ENCODE results near the gene GARIN5B.

Gene GARIN5B

GRCh38 chr19:55352040-55352439, 11.0 kb downstream of the GARIN5B start:
- Histone ChIP-seq H3K9ac (no peak overlapping the region), H2AFZ (no peak overlapping the region), H3K36me3 (ENCODE audit: control insufficient read depth, insufficient read depth, low read length) (no peaks in the 10 kb centered on the region), H3K4me1 (no peaks in the 10 kb centered on the region), H3K27me3 (ENCODE audit: control insufficient read depth, insufficient read depth, low read length) (no peaks in the 10 kb centered on the region), H3K4me3 (ENCODE audit: low read depth, low read length) (no peak overlapping the region), H3K9me3 (ENCODE audit: control insufficient read depth, low read length) (no peaks in the 10 kb centered on the region), H3K4me2 (ENCODE audit: low read length) (no peak overlapping the region), H3K79me2 (no peaks in the 10 kb centered on the region), H3K27ac (no peak overlapping the region)
- no peak for TF ChIP-seq CTCF (IDR thresholded peaks at IDR 0.05)

- Histone ChIP-seq H3K4me1 (no peaks in the 10 kb centered on the region), H3K9me3 (ENCODE audit: control insufficient read depth, low read length) (no peaks in the 10 kb centered on the region), H3K9ac (no peak overlapping the region), H2AFZ (no peak overlapping the region), H3K36me3 (ENCODE audit: control insufficient read depth, insufficient read depth, low read length) (no peaks in the 10 kb centered on the region), H3K27ac (no peak overlapping the region), H3K79me2 (no peaks in the 10 kb centered on the region), H3K27me3 (ENCODE audit: control insufficient read depth, insufficient read depth, low read length) (no peaks in the 10 kb centered on the region), H3K4me3 (ENCODE audit: low read depth, low read length) (no peak overlapping the region), H3K4me2 (ENCODE audit: low read length) (no peak overlapping the region)
- no peak for TF ChIP-seq CTCF (IDR thresholded peaks at IDR 0.05)
These were observed 12.3 kb downstream of the GARIN5B start for GRCh38 chr19:55350620-55351315.

- no peak for TF ChIP-seq CTCF (IDR thresholded peaks at IDR 0.05)
These were observed 14.6 kb downstream of the GARIN5B start for GRCh38 chr19:55348317-55349034.

GRCh38 chr19:55347442-55348009, 15.5 kb downstream of the GARIN5B start:
- Histone ChIP-seq H3K36me3 (ENCODE audit: control insufficient read depth, insufficient read depth, low read length) (no peaks in the 10 kb centered on the region), H3K4me2 (ENCODE audit: low read length) (no peak overlapping the region), H3K4me3 (ENCODE audit: low read depth, low read length) (no peak overlapping the region), H3K79me2 (no peaks in the 10 kb centered on the region), H3K9ac (no peak overlapping the region), H3K27ac (no peak overlapping the region), H3K4me1 (no peaks in the 10 kb centered on the region), H3K27me3 (ENCODE audit: control insufficient read depth, insufficient read depth, low read length) (no peaks in the 10 kb centered on the region), H3K9me3 (ENCODE audit: control insufficient read depth, low read length) (no peaks in the 10 kb centered on the region), H2AFZ (no peak overlapping the region)
- TF ChIP-seq CTCF (IDR thresholded peaks at IDR 0.05), result no peak

More at GRCh38 chr19:55348317-55349034, 14.6 kb downstream of the GARIN5B start:
- Histone ChIP-seq H3K4me1 (no peaks in the 10 kb centered on the region), H3K9me3 (ENCODE audit: control insufficient read depth, low read length) (no peaks in the 10 kb centered on the region), H3K27me3 (ENCODE audit: control insufficient read depth, insufficient read depth, low read length) (no peaks in the 10 kb centered on the region), H3K79me2 (no peaks in the 10 kb centered on the region), H3K9ac (no peak overlapping the region), H3K27ac (no peak overlapping the region), H3K4me2 (ENCODE audit: low read length) (no peak overlapping the region), H3K36me3 (ENCODE audit: control insufficient read depth, insufficient read depth, low read length) (no peaks in the 10 kb centered on the region), H2AFZ (no peak overlapping the region), H3K4me3 (ENCODE audit: low read depth, low read length) (no peak overlapping the region)
